Embryonic facial prominence (tissue), 1 donor: ENCODE results near the gene ALDH9A1.
"Not testable (repeated sequence)": the region's sequence is repeated elsewhere in the genome, so short reads cannot be mapped to it uniquely, and the experiment has no call there.

ENCODE experiments used
- DNase-seq: peaks from one replicate; pipeline ENCODE4 v3.0.0-alpha.2; 2016; ENCODE audit errors: extremely low spot score

ALDH9A1 gene

DNA sequence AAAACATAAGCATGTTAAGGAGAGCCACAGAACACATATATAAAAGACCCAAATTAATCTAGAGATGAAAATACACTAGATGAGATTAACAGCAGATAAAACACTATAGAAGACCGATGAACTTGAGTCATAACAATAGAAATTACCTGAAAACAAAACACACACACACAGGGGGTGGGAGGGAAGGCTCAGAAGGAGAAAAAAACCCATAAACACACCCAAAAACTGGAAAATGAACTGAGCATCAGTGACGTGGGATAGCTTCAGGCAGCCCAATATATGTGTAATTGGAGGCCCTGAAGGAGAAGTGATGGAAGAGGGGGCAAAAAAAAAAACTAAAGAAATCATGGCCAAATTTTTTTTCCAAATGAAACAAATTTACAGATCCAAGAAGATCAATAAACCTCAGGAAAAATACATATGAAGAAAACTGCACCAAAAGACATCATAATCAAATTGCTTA is 11.4 kb downstream of the ALDH9A1 start:
- DNase-seq = no peak

DNA sequence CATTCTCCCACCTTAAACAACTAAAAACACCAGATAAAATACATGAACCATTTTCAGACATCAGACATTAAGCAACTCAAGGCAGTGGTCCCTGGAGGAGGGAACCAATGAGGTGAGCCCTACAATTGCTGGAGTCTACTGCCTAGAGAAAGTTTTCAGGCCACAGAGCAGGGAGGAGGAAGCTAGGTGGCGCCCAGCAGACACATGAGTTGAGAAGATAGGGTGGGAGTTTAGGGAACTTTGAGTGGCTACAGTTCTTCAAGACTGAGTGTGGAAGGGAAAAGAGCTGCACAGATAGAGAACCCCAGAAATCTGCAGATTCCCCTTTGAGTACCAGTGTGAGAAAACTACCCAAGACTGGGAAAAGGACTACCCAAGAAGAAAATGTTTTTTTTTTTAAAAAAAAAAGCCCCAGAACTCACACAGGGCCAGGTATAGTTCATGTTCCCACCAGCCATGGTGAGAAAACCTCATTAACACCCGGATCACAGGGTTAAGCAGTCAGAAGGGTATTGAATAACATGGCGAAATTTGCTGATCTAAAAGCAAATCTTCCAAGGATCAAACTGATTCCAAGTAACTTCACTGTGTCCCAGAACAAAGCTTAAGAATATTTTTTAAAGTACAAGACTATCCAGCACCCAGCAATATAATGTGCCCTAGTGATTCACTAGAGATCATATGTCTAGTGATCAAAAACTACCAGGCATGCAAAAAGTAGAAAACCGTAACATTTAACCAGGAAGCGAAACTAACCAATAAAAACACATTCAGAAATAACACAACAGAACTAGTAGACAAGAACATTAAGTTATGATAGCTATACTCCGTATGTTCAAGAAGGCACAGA is 12.0 kb downstream of the ALDH9A1 start:
- no peak for DNase-seq

DNA sequence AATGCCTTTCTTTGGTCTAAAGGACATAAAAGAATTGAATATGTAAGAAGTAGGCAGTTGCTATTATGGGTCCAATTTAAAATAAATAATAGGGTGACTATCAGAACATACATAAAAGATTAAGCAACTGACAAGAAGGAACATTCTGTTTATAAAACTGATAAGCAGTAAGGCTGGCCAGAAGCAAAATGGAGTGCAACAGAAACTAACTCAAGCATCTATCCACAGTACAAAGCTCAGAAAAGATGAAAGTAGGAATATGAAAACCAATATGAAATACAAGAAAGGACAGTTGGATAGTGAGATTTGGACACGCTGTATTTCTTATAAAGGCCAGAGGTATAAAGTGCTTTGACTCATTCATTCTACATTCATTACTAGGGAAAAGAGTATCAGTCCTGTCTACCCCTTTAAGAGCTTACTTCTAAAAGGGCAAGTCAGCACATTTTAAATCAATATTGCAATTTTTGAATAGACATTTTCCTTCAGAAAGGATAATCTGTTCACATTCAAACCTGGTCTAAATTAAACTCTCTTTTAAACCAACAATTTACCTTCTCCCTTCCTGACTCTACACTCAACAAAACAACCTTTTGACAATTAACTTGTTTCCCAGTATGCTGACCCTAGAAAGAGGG is 14.4 kb downstream of the ALDH9A1 start:
- DNase-seq = no peak

DNA sequence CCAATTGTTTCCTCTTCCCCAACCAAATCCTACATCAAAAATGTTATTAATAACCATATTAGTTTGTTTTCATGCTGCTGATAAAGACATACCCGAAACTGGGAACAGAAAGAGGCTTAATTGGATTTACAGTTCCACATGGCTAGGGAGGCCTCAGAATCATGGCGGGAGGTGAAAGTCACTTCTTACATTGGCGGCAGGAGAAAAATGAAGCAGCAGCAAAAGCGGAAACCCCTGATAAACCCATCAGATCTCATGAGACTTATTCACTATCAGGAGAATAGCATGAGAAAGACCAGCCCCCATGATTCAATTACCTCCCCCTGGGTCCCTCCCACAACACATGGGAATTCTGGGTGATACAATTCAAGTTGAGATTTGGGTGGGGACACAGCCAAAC is 17.6 kb downstream of the ALDH9A1 start:
- not testable (repeated sequence) for DNase-seq

DNA sequence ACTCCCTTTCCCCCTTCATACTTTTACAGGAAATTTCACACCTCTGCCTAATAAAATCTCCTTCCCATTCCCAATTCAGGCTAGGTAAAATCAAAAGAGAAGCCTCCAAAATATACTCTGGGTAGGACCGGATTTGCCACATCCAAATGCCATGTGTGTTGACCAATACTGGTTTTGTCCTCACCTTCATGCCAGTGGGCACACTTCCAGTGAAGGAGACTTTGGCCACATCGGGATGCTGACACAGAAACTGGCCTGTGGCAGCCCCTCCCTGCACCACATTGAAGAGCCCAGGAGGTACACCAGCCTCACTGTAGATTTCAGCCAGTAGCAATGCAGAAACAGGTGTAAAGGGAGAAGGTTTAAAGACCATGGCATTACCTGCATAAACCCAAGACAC is 18.1 kb downstream of the ALDH9A1 start:
- no peak for DNase-seq

DNA sequence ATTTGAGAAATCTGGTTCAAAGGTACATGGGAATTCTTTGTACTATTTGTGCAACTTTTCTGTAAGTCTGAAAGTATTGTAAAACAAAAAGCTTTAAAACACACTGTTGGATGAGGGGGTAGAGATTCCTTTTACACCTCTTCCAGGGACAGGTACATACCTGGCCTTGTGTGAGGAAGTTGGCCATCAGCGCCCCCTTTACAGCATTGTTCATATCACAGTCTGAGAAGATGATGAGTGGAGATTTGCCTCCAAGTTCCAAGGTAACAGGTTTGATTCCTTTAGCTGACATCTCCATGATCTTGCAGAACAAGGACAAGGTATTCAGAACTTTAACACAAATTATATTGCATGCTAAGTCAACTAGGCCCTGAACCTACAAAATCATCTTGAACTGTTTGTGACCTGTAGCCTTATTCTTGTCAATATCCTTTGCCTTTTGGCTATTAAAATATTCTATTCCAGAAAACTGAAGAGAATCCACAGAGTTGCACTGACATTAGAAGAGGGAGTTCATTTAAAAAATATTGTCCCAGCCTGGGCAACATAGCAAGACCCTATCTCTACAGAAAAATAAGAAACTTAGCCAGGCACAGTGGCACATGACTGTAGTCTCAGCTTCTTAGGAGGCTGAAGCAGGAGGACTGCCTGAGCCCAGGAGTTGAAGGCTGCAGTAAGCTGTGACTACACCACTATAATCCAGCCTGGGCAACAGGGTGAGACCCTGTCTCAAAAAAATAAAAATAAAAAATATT is 18.9 kb downstream of the ALDH9A1 start:
- no peak for DNase-seq

DNA sequence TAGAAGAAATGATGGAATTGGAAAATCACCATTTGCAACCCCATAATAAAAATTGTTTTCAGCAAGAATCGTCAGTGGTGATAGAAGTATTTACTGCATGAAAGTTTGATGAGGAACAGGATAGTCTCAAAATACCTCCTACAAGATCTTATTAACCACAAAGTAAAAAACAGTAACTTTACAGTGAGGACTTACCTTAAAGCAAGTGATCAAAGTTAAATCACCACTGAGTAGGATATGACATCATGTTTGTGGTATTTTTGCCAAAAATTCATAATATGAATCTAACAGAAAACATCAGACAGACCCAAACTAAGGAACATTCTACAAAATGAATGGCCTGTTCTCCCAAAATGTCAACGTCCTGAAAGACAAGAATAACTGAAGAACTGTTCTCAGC is 19.9 kb downstream of the ALDH9A1 start:
- no peak for DNase-seq

DNA sequence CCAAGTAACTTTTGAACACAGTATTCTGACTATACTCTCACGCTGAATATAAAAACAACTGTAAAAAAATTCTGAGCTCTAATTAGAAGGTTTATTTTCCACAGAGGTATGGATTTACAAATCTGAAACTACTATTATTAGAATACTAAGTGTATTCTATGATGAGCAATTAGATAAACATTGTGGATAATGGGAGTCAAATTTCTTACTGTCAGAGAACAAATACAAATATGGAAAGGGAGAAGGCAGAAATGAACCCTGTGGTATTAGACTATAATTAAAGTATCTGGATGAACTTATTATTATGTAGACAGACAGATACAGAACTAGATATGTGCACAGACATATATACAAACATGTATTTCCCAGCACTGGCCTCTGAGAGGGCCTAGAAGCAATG is 22.6 kb downstream of the ALDH9A1 start:
- DNase-seq = no peak

DNA sequence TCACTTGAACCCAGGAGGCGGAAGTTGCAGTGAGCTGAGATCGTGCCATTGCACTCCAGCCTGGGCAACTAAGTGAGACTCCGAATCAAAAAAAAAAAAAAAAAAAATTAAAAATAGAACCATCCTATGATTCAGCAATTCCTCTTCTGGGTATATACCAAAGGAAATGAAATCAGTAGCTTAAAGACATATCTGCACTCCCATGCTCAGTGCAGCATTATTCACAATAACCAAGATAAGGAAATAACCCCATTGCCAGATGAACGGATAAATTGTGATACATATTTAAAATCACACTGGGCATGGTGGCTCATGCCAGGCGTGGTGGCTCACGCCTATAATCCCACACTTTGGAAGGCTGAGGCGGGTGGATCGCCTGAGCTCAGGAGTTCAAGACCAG is 23.8 kb downstream of the ALDH9A1 start:
- DNase-seq = no peak

DNA sequence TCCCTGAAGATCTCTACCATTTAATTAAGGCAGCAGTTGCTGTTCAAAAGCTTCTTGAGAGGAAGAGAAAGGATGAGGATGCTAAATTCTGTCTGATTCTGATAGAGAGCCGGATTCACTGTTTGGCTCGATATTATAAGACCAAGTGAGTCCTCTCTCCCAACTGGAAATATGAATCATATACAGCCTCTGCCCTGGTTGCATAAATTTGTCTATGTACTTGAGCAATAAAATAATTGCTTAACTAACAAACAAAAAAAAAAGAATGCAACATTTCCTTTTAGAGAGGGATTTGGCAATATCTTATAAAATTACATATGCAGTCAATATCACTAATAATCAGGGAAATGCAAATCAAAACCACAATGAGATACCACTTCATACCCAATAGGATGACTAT is 26.8 kb downstream of the ALDH9A1 start:
- DNase-seq = no peak

DNA sequence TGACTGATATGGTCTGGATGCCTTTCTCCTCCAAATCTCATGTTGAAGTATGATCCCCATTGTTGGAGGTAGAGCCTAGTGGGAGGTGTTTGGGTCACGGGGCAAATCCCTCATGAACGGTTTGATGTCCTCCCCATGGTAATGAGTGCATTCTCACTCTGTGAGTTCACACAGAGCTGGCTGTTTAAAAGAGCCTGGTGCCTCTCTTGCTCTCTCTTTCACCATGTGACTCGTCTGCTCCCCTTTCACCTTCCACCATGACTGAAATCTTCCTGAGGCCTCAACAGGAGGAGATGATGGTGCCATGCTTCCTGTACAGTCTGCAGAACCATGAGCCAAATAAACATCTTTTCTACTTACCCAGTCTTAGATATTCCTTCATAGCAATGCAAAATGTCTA is 30.2 kb downstream of the ALDH9A1 start:
- no peak for DNase-seq

DNA sequence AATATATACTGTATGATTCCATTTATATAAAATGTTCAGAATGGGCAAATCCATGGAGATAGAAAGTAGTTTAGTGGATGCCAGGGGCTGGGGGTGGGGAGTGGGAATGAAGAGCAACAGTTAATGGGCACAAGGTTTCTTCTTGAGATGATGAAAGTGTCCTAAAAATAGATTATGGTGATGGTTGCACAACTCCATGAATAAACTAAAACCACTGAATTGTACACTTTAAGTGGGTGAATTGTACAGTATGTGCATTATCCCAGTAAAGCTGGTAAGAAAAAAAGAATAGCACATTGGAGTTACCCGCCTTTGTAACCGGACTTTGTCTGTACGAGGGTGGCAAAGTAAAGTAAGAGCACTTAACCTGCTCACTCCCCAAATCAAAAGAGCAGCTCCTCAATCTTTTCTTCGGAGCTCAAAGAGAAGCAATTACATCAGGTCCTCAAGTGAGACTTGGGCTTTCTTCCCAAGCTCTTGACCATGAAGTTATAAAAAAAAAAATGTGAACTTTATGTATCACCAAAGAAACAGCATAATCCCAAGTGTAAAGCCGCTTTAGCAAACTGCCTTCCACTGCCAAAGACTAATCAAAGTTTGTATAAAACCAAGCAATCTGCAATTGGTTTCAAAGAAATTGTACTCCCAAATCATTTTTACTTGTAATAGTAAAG is 32.1 kb downstream of the ALDH9A1 start:
- DNase-seq = no peak

DNA sequence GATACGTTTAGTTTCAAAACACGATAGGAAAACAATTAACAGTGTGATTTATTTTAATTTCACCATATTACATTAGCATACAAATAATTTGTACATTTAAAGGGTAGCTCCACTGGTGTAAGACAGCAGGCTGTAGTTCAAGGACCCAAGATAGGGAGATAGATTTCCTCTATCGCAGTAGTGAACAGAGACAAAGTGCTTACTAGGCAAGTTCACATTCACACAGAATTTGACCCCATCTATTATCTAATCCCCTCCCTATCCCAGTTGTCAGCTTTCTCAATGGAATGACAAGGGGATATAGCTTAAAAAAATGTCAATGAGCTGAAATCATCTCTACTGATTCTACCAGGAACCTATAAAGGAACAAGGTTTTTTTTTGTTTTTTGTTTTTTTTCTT is 36.2 kb downstream of the ALDH9A1 start:
- no peak for DNase-seq

DNA sequence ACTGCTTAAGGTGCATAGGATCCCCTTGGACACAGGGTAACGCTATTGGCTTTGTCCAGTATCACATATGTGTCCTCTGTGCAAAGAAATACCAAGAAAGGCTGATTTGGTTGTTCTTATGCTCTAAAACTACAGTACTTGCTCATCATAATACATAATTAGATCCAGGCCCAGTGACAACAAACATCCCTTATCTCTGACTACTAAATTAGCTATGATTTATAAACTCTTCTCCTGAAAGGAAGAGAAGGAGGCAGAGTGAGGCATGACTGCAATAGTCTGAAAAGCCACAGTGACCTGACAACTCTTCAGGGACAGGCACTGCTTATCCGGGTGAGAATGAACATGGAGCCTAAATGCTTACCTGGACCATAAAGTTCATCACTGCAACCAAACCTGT is 36.7 kb downstream of the ALDH9A1 start:
- no peak for DNase-seq

DNA sequence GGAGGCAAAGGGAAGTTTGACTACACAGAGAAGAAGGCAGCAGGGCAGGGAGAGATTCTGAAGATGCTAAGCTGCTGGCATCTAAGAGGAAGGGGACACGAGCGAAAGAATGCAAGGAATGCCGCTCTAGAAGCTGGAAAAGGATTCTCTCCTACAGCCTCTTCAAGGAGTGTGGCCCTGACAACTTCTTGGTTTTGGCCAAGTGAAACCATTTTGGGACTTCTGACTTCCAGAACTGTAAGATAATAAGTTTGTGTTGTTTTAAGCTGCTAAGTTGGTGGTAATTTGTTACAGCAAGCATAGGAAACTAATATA is 38.8 kb downstream of the ALDH9A1 start:
- no peak for DNase-seq

DNA sequence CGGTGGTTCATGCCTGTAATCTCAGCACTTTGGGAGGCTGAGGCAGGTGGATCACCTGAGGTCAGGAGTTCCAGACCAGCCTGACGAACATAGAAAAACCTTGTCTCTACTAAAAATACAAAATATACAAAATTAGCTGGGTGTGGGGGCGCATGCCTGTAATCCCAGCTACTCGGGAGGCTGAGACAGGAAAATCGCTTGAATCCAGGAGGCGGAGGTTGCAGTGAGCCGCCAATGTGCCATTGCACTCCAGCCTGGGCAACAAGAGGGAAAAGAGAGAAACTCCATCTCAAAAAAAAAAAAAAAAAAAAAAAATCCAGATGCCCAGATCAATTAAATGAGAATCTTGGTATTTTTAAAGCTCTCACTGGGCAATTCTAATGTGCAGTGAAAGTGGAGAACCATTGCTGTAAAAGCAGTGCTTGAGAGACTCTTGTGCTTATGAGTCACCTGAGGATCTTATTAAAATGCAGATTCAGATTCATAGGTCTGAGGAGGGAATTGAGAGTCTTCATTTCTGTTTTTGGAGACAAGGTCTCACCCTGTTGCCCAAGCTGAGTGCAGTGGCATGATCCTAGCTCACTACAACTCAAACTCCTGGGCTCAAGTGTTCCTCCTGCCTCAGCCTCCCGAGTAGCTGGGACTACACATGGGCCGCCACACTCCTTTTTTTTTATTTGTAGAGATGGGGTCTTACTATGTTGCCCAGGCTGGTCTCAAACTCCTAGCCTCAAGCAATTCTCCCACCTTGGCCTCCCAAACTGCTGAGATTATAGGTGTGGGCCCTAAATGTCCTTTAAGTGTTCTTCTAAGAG is 39.4 kb downstream of the ALDH9A1 start:
- not testable (repeated sequence) for DNase-seq

DNA sequence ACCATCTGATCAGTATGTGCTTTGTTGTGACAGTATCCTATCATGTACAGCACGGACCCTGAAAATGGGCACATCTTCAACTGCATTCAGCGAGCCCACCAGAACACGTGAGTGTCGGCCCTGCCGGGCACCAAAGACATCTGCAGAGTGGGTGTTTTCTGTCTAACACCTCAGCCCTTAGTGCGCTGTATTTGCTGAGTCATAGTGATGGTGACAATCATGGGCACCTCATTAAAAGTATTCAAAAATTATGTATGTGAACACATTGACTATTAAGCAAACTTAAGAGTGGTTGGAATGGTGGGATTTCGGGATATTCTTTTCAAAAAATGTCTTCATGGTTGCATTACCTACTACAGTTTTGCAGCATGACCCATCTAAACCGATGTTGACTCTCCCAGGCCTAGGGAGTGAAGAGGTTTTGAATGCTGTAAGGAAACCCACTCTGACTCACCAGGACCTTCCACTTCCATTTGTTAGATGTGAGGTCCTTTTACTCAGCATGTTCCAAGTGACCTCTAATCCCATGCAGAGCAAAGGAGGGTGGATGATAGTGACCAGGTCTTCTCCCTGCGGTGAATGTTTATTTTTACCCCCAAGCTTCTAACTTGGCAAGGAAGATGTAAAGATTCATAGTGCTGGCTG is 47.3 kb downstream of the ALDH9A1 start:
- no peak for DNase-seq

DNA sequence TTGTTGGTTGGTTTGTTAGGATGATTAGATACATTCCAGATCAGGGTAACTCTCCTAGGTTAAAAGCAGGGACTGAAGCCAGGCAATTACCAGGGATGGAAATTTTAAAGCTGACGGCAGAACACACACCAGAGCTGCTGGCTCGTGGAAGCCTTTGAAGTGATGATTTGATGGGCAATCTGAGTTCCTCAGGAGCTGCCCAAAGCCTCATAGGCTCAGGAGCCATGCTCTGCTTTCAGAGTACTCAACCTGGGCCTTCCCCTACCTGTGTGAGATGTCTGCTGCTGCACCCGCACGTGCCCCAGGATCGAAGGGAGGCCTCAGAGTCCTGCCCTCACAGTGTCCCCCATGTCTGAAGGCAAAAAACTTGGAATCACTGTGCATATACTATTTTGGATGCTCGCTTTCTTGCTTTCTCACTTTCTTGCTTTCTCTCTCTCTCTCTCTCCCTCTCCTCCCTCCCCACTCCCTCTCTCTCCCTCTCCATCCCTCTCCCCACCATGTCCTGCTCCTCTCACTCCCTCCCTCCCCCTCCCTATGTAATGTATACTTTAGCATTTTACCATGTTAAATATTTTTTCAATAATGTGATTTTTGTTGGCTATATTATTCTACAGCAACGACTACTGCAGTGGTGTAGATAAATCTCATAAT is 49.3 kb downstream of the ALDH9A1 start:
- DNase-seq = no peak

DNA sequence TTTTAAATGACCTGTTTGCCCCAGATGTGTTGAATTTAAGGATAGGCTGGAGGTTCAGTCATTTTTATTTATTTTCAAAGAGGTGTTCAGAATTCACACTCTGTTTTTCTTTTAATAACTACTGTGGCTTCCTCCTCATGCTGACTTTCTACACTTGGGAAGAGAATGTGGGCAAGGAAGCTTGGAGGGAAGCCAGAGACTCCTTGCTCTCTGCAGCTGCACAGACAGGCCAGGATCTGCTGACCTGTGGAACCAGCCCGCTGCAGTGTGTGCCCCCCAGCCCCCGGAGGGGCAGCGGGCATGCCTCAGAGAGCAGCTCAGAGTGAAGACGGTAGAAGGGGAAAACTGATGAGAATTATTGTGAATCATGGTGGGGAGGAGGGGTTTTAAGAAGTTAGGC is 50.4 kb downstream of the ALDH9A1 start:
- DNase-seq = no peak

DNA sequence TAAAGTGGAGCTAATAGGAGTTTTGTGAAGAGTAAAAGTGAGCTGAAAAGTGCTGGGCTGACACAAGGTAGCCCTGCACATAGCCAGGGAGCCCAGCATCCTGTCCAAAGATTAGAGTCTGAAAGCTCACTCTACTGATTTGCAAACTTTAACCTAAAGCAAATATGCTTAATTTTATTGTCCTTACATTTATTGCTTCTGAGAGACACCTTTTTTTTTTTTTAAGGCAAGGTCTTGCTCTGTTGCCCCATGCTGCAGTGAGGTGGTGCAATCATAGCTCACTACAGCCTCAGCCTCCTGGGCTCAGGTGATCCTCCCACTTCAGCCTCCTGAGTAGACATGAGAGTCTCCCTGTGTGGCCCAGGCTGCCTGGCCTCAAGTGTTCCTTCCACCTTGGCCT is 50.8 kb downstream of the ALDH9A1 start:
- DNase-seq = no peak
